Measurements from ENCODE around the gene ACCSL.

ACCSL gene

DNA sequence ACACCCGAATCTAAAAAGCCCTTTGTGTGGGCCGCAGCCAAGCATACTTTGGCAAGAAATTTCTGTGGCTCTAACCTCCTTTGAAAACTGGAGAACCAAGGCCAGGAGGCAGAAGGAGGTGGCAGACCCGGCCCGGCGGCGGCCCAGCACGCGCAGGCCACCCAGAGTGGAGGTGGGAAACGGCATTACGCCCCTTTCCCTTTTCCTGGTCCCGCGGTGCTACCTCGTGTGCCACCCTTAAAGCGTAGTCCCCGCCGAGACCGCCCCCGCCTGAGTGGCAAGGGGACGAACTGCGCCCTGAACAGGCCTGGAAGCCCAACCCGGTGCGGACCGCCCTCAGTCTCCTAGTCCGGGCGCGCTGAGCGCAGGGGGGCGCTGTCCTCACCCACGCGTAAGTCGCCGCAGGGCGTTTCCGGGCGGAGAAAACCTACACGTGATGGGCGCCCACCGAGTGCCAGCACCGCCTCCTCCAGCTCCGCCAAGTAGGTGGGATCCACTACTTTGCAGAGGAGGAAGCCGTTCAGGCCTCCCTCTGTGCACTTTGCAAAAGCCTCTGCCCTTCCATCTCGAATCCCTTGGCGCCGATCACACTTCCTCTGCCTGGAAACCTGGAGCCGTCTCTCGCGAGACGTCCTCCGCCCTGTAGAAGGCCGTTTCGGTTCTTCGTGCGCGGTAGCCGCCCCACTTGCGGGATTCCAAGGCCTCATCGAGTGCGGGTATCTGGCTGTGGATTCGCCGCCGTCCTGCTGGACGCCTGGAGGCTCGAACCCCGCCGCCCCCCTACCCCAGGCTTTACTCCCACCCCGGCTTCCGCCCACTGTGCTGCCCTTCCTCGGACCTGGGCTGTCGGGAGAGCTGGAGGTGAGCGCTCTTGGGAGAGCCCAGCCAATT lies 18.3 kb downstream of the ACCSL start, which contains the start of gene ACCS:
Gene ACCS (plus strand): TSS at position 430 of the 891 bp plus-strand sequence. CDS start 1,358 bp downstream, outside the sequence.
- peak; percentile 76 for DNase-seq

DNA sequence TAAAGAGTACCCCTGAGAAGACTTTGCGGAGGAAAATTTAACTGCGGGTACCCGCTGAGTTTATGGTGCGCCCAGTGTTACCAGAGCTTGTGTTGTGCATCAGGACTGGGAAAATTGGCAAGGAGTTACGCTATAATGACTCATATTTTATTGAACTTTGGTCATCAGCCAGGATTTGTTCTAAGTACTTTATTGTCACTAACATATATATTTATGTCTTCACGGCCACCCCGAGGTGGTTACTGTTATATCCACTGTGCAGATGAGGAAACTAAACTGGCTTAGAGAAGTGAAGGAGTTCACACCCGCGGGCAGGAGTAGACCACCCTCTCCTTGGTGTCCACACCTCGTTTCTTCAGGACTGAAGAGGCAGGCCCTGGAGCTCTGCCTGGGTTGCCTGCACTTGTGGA lies 19.0 kb downstream of the ACCSL start:
- DNase-seq = no peak

DNA sequence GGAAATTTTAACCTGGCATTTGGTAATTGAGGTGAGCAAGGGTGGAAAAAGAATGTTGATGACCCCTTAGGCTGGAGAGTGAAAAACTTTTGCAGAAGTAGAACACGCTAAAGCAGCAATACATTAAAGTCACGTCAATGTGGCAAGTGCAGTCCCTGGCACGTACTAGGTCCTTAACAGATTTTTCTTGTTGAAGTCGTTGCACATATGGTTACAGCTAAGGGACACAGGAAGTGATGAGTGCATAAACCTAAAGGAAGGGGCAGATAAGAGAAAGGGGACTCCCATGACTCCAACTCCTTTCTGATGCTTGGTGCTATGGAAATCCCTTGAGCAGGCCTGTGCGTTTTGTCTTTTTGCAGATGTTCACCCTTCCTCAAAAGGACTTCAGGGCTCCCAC lies 19.5 kb downstream of the ACCSL start:
- DNase-seq = no peak

DNA sequence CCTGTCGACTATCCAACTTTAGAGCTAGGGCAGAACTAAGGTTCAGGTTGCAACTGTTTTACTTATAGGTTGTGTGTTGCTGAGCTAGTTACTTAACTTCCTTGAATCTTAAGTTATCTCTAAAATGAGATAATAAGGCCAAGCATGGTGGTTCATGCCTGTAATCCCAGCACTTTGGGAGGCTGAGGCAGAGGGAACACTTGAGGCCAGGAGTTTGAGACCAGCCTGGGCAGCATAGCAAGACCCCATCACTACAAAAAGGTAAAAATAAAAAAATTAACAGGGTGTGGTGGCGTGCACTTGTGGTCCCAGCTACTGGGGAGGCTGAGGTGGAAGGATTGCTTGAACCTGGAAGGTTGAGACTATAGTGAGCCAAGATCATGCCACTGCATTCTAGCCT lies 20.4 kb downstream of the ACCSL start:
- no peak for DNase-seq

DNA sequence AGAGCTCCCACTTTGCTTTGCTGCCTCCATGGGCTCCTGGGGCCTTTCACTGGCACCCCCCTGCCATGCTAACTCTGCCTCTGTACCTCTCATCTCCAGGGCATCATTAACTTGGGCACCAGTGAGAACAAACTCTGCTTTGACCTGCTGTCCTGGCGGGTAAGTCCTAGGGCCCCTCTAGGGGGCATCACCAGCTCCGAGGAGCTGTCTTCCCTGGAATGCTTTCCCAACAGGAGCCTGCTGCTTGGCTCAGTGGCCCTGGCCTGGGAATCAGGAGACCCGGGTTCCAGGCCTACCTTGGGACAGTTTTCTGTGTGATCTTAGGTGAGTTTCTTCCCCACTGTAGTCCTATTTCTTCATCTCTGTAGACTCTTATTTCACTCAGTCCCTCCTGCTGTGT lies 23.4 kb downstream of the ACCSL start:
- DNase-seq = no peak

DNA sequence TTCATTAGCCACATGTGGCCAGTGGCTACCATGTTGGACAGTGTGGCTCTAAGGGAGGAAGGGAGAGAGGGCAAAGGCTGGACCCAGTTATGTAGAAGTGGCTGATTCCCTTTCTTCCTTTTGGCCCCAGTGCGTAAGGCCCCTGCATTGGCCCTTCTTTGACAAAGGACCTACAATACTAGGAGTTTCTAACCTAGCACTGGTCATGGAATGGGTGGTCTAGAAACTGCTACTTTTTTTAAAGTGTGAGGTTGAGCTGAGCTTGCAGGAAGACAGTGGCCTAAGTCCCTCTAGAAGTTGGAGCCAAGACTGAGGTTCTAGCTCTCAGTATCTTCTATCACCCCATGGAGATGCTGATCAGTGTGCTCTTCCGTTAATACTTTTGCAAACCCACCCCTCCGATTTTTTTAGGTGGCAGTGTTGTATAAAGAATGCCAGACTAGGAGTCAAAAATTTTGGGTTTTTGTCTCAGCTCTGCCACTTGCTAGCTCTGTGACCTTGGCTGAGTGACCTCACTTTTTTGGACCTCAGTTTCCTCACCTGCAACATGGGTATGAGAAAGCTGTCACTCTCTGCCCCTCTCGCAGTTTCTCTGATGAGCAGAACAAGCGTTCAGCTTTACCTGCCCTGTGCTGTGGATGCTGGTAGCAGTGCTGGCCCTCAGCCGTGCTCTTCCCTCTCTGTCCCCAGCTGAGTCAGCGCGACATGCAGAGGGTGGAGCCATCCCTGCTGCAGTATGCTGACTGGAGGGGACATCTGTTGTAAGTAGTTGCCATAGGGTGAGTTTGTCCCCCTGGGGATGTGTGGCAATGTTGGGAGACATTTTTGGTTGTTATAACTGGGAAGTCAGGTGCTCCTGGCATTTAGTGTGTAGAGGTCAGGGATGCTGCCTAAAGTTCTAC lies 25.2 kb downstream of the ACCSL start:
- DNase-seq = no peak

DNA sequence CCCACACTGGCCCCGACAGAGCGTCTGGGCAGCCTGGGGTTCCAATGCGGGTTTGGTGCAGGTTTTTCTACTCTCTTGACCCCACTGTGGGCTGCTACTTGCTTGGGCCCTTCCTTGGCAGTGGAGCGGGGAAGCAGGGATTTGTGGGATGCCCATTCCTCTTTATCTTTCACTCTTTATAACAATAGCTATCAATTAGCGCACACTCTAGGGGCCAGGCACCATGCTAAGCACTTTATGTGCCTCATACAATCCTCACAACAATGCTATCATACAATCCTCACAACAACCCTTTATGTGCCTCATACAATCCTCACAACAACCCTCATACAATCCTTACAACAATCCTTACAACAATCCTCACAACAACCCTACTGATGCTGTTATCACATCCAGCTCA lies 31.0 kb downstream of the ACCSL start:
- no peak for DNase-seq

DNA sequence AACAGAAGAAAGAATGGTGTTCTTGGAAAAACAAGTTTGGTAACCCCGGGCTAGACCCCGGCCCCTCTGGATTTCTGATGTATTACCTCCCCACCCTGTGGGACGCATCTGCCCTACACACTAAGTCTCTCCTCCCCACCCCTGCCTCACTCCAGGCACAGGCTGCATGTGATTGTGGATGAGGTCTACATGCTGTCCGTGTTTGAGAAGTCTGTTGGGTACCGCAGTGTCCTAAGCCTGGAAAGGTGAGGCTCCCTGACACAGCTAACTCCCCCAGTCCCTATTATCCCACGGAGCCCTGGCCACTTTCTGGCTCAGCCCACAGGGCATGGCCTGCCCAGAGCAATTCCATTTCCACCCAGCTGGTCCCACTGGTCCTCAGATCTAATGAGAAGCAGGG lies 31.6 kb downstream of the ACCSL start:
- DNase-seq = no peak

DNA sequence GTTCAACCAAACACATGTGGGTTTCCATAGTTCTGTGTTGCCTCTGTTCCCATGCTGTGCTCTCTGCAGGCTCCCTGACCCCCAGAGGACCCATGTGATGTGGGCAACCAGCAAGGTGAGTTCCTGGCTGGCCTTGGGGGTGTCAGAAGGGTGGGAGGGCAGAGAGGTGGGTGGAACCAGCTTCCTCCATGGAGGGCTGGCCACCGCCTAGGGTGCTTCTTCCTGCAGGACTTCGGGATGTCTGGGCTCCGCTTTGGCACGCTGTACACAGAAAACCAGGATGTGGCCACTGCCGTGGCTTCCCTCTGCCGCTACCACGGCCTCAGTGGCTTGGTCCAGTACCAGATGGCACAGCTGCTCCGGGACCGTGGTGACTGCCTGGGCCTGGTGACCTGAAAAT lies 33.2 kb downstream of the ACCSL start:
- no peak for DNase-seq

DNA sequence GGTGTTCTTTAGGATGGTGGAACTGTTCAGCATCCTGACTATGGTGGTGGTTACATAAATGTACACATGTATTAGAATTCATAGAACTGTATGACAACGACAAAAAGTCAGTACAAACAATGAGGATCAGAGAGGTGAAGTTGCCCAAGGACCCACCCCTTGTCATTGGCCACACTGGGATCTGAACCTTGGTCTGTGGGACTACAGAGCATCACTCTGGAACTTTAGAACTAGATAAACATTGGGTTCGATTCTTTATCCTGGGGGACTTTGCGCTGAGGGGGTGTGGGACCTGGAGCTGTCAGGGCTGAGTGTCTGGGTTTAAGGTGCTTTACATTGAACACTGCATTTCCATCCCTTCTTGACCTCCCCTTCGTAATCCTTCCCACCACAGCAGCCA lies 34.9 kb downstream of the ACCSL start:
- no peak for DNase-seq

DNA sequence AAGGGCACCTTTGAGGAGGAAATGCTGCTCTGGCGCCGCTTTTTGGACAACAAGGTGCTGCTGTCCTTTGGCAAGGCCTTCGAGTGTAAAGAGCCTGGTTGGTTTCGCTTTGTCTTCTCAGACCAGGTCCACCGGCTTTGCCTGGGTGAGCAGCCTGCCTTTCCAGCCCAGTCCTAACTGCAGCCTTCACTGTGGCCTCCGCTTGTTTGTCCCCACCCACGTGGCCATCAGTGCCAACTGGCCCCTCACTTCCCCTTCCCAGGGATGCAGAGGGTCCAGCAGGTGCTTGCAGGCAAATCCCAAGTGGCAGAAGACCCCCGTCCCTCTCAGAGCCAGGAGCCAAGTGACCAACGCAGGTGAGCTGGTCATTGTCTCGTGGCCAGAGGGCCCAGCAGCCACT lies 35.7 kb downstream of the ACCSL start:
- no peak for DNase-seq

DNA sequence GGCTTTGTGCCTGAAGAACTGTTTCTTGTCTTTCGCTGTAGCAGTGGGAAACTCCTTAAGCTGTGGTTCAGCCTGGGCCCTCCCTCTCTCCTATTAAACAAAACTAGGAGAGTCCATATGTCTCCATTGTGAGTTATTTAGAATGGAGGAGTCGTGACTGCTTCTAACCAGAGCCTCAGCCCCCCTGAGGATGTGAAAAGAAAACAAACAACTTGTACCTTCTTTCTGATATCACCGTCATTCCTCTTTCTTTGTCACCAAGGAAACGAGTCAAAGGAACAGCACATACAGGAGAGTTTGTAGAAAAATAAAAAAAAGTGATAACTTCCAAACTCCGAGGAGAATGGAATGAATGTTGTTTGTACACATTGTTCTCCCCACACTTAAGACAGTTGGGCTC lies 36.1 kb downstream of the ACCSL start:
- DNase-seq = no peak

DNA sequence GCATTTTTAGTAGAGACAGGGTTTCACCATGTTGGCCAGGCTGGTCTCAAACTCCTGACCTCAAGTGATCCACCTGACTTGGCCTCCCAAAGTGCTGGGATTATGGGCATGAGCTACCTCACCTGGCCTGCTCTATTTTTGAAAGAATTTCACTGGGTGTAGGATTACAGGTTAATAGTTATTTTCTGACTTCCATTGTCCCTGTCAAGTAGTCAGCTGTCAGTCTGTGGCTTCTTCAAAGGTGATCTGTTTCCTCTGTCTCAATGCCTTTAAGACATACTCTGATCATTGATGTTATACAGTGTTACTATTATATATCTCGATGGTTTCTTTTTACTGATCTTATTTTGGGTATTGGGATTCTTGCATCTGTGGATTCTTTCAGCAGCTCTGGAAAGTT lies 37.5 kb downstream of the ACCSL start:
- no peak for DNase-seq

DNA sequence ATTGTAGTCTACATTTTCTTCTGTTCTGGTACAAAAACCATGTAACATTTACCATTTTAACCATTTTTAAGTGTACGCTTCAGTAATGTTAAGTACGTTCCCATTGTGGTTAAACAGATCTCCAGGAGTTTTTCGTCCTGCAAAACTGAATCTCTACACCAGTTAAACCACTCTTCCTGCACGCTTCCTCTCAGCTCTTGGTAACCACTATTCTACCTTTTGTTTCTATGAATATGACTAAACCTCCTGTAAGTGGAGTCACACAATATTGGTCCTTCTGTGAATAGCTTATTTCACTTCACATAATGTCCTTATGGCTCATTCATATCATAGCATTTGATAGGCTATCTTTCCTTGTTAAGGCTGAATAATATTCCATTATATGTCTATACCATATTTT lies 40.6 kb downstream of the ACCSL start:
- no peak for DNase-seq

DNA sequence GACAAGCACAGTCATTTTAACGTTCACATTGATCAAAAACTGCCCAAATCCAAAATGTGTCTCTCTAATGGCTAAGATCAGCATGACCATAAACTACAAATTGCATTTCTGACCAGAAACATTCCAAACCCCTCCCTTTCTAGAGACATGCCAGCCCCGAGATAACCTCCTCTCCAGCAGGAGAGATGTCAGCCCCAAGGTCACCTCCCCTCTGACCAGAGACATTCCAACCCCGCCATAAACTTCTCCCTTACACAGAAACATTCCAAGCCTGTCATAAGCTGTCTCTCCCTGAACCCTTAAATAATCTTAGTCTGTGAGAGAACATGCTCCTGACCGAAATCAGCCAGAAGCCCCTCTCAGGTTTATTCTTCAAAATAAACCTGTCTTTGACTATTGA lies 41.1 kb downstream of the ACCSL start:
- DNase-seq = no peak

DNA sequence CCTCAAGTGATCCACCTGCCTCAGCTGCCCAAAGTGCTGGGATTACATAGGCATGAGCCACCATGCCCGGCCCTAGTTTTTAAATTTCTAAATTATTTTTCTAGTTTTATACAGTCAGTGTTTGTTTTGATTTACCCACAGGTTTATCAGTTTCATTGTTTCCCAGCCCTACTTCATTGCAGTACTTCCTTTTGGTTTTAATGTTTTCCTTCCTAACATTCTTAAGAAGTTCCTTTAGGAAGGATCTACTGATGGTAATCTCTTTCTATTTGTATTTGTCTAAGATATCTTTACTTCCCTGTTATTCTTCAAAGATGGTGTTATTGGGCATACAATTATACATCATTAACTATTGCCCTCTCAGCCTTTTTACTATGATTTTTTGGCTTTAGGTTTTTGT lies 42.8 kb downstream of the ACCSL start:
- DNase-seq = no peak

DNA sequence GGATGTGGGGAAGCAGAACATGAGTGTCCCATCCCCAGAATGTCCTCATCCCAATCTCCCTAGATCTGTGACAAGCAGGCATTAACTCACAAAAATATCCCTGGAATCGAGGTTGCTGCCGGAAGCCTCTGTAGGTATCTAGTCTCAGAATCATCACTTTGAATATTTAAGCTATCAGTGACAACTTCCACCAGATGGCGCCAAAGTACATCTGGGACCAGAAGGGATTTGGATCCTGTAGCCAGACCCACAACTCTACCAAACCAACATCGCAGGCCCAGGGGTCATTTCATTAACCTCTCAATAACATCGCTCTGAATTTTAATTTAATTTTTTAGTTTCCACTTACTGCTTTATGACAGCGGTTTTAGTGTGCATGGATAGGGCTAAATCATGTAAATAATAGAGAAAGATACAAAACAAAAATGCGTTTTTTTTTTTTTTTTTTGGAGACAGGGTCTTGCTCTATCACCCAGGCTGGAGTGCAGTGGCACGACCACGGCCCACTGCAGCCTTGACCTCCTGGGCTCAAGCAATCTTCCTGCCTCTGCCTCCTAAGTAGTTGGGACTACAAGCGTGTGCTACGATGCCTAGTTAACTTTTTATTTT lies 46.6 kb downstream of the ACCSL start:
- peak; percentile 79 for DNase-seq

DNA sequence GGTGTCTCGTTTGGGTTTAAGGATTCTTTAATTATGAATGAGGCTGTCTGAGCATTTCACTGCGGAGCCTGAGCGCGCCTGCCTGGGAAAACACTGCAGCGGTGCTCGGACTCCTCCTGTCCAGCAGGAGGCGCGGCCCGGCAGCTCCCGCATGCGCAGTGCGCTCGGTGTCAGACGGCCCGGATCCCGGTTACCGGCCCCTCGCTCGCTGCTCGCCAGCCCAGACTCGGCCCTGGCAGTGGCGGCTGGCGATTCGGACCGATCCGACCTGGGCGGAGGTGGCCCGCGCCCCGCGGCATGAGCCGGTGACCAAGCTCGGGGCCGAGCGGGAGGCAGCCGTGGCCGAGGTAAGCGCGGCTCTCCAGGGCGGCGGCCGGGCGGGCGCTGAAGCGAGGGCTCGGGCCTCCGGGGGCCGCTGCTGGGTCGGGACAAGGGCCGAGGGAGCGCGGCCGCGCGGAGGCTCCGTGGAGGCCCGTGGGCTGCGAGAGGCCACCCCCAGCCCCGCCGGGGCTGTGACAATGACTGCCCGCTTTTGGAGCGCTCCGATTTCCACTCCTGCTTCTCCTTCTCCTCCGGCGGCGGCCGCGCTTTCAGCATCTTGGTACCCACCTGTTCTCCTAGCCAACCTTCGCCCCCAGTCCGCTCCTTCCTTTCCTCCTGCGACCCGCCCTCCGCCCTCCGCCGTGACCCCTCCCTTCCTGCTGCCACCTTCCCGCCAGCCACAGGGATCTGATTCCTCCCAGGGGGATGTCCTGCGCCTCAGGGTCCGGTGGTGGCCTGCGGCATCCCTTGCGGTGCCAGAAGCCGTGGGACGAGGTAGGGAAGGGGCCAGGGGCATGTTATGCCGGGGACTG lies 48.0 kb downstream of the ACCSL start, which contains the start of gene EXT2:
Gene EXT2 (plus strand): TSS at position 173 of the 854 bp plus-strand sequence. CDS start 12,035 bp downstream, outside the sequence.
- DNase-seq = peak; percentile 78

DNA sequence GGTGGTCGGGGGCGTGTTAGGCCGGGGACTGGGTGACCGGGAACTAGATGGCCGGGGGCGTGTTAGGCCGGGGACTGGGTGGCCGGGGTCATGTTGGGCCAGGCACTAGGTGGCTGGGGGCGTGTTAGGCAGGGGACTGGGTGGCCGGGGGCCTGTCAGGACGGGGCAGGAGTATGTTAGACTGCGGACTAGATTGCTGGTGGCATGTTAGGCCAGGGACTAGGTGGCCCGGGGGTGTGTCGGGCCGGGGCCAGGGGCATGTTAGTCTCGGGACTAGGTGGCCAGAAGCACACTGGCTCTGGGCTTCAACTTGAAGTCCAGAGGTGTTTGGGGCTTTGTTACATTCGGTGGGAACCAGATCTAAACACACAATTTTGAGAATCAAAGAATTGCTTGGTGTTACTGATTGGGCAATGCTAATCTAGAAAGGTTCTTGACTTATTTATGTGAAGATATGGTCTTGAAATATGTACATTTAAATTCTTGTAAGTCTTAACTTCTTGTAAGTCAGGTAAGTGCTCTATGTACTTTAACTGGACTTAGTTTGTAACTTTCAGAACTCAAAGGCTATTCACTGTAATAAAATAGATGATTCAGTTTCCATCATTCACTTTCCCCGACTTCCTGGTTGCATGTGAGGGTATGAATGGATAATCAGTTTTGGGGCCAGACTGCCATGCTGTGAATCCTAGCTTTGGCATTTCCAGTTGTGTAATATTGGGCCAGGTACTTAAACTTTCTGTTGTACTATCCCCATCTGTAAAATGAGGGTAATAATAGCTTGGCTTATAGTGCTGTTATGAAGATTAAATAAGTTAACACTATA lies 48.8 kb downstream of the ACCSL start:
- DNase-seq = no peak

DNA sequence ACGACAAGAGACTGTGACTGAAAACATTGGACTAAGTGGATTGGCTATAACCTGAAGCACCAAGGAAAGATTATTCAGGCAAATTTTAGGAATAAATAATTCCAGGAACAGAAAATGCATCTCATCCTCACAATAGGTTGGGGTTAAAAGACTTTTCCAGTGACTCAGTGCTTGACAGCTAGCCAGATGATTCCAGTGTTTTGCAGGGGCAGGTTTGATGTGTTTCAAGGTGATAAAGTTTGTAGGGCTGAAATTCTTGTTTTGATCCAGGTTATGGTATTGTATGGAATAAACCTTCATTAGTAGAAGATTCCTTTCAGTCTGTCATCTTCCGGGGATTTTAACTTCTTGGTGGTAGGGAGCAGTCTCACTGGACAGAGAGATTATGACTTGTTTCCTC lies 50.0 kb downstream of the ACCSL start:
- no peak for DNase-seq

DNA sequence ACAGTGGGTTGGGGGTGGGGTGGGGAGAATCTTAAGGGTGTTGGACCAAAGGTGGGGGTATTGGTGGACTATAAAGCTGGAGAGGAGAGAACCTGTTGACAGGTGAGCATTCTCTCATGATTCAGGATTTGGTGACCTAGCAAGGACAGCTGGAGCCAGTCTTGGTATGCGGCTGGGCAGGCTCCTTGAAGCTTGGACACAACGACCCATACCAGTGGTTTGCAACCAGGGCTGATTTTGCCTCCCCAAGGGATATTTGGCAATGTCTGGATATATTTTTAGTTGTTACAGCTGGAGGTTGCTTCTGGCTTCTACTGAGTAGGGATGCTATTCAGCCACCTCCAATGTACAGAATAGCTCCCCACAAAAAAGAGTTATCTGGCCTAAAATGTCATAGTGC lies 53.3 kb downstream of the ACCSL start:
- no peak for DNase-seq

Measured in activated T-cell treated with anti-CD3 and anti-CD28 coated beads for 4 hours (primary cell).